ENCODE data around the gene CSRNP3.

DNA sequence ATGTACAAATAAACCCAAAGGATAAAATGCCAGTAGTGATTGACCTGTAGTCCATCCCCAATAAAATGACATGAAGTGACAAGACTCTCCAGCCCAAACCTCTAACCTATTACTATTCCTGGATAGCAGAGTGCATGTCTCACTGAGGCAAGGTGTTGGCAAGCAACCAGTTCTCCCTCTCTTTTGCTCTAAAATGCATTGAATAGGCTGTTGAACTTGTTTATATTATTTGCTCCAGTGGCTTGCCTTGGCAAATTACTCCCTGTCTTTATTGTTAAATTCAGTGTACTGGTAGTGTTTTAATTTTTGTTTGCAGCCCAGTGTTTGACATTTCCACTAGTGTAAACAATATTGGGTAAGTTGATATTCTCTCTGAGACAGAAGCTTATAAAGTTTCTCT is 70.5 kb downstream of the CSRNP3 start:
- TF ChIP-seq, protein P1, sequence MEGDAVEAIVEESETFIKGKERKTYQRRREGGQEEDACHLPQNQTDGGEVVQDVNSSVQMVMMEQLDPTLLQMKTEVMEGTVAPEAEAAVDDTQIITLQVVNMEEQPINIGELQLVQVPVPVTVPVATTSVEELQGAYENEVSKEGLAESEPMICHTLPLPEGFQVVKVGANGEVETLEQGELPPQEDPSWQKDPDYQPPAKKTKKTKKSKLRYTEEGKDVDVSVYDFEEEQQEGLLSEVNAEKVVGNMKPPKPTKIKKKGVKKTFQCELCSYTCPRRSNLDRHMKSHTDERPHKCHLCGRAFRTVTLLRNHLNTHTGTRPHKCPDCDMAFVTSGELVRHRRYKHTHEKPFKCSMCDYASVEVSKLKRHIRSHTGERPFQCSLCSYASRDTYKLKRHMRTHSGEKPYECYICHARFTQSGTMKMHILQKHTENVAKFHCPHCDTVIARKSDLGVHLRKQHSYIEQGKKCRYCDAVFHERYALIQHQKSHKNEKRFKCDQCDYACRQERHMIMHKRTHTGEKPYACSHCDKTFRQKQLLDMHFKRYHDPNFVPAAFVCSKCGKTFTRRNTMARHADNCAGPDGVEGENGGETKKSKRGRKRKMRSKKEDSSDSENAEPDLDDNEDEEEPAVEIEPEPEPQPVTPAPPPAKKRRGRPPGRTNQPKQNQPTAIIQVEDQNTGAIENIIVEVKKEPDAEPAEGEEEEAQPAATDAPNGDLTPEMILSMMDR (conservative IDR thresholded peaks at IDR 0.05; ENCODE audit: low read depth, low read length), result no peak
- no peak for TF ChIP-seq EZH2 (IDR thresholded peaks at IDR 0.05; ENCODE audit: borderline replicate concordance, low read depth, low read length, poor library complexity, severe bottlenecking)
